ENCODE data around the gene CEACAM5. TPM values are rescaled to one million over a fixed set of nuclear protein-coding genes. Genes with fewer than 3 reads are reported as not detected.

Gene CEACAM5
- 1,000 to 10,000 TPM; 2,196 to 2,217 TPM for total RNA-seq

DNA sequence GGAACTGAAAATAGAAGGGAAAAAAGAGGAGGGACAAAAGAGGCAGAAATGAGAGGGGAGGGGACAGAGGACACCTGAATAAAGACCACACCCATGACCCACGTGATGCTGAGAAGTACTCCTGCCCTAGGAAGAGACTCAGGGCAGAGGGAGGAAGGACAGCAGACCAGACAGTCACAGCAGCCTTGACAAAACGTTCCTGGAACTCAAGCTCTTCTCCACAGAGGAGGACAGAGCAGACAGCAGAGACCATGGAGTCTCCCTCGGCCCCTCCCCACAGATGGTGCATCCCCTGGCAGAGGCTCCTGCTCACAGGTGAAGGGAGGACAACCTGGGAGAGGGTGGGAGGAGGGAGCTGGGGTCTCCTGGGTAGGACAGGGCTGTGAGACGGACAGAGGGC, at the start of gene CEACAM5:
Gene CEACAM5 (plus strand): TSS at position 146 of the 400 bp plus-strand sequence. CDS start 106 bp downstream, at position 252.
- Histone ChIP-seq H3K9me3 (no peaks in the 10 kb centered on the region), H3K36me3 (no peaks in the 10 kb centered on the region), H3K27me3 (no peaks in the 10 kb centered on the region), H3K4me3 (peak within 1 kb of the TSS; percentile 63), H3K4me1 (peaks cover 7% of the 10 kb centered on the region), H3K9ac (ENCODE audit: low read depth in 2 of 2, low read length in 2 of 2) (peak within 1 kb of the TSS; percentile 57 to 94), H3K27ac (peak within 1 kb of the TSS; percentile 75)
- TF ChIP-seq CTCF (IDR thresholded peaks at IDR 0.05): no peak
- intact Hi-C loops (cut with DNase I): no loop called here
- peak; percentile 95 for DNase-seq

GRCh38 chr19:41666075-41666474, 42.4 kb upstream of the CEACAM5 start:
- intact Hi-C loops (cut with DNase I): no loop called here
- Histone ChIP-seq H3K9ac (ENCODE audit: low read depth in 2 of 2, low read length in 2 of 2) (no peak overlapping the region), H3K27ac (no peak overlapping the region), H3K27me3 (no peaks in the 10 kb centered on the region), H3K9me3 (no peaks in the 10 kb centered on the region), H3K36me3 (no peaks in the 10 kb centered on the region), H3K4me1 (no peaks in the 10 kb centered on the region), H3K4me3 (no peak overlapping the region)
- no peak for DNase-seq
- TF ChIP-seq CTCF (IDR thresholded peaks at IDR 0.05): no peak

DNA sequence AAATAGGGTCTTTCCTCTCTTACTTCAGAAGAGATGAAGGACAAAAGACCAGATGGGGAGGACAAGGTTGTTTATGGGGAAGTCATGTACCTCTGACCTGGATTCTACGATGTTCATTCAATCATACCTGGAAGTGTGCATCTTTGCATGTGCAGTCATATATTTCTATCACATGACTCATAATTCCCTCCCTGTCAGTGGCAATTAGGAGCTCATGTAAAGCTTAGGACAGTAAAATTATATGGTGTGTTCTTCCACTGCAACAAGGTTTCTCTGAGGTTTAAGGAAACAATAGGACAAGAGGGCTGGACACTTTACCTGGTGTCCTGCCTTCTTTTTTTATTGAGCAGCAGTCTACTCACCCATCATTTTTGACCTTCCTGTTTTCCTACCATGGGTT, 40.1 kb upstream of the CEACAM5 start:
- no peak for TF ChIP-seq CTCF (IDR thresholded peaks at IDR 0.05)
- Histone ChIP-seq H3K36me3 (no peaks in the 10 kb centered on the region), H3K9me3 (no peaks in the 10 kb centered on the region), H3K27me3 (no peaks in the 10 kb centered on the region), H3K9ac (ENCODE audit: low read depth in 2 of 2, low read length in 2 of 2) (no peak overlapping the region), H3K4me1 (no peaks in the 10 kb centered on the region), H3K27ac (peak overlapping the region; percentile 51), H3K4me3 (no peak overlapping the region)
- intact Hi-C loops (cut with DNase I): no loop called here
- no peak for DNase-seq

DNA sequence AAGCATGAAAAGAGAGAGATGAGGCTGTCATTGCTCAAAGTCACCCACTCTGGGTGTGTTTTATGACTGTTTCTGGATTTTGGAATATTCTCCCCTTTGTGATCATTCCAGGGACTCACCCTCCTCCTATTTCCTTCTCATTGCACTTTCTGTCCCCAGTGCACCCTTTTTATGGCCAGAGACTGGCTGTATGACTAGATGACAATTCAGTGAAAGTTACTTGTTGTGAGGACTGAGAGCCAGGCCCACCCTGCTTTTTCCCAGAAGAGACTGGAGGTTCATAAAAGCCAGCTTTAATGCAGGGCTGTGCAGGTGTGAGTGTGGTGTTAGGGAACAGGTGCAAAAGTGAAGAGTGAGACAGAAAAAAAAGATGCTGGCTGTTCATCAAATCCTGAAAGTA, 37.7 kb upstream of the CEACAM5 start:
- no peak for DNase-seq
- peak overlapping the region; percentile 66 for H3K27ac ChIP-seq

GRCh38 chr19:41671486-41671885, 36.9 kb upstream of the CEACAM5 start:
- Histone ChIP-seq H3K4me1 (no peaks in the 10 kb centered on the region), H3K9ac (ENCODE audit: low read depth in 2 of 2, low read length in 2 of 2) (peak overlapping the region; percentile 48 to 59), H3K27me3 (no peaks in the 10 kb centered on the region), H3K9me3 (no peaks in the 10 kb centered on the region), H3K4me3 (no peak overlapping the region), H3K27ac (peak overlapping the region; percentile 66), H3K36me3 (no peaks in the 10 kb centered on the region)
- intact Hi-C loops (cut with DNase I): no loop called here
- DNase-seq: peak; percentile 64
- TF ChIP-seq CTCF (IDR thresholded peaks at IDR 0.05): no peak

More for the DNA sequence above, 37.7 kb upstream of the CEACAM5 start:
- Histone ChIP-seq H3K27me3 (no peaks in the 10 kb centered on the region), H3K9me3 (no peaks in the 10 kb centered on the region), H3K4me3 (no peak overlapping the region), H3K36me3 (no peaks in the 10 kb centered on the region), H3K4me1 (no peaks in the 10 kb centered on the region), H3K9ac (ENCODE audit: low read depth in 2 of 2, low read length in 2 of 2) (peak overlapping the region in 1 of 2 donors; percentile 48)
- no peak for TF ChIP-seq CTCF (IDR thresholded peaks at IDR 0.05)
- intact Hi-C loops (cut with DNase I): no loop called here

All from colonic mucosa (tissue), 4 donors.